ENCODE results near the gene SAYSD1.

The SAYSD1 gene

GRCh38 chr6:39082310-39082709 lies 32.7 kb downstream of the SAYSD1 start:
- H3K4me3 ChIP-seq = no peak overlapping the region
- no peak overlapping the region for H3K4me2 ChIP-seq
- no peaks in the 10 kb centered on the region for H3K27me3 ChIP-seq
- no peak for TF ChIP-seq Cebpa-rat (IDR thresholded peaks at IDR 0.05)
- peaks cover 27% of the 10 kb centered on the region for H3K4me1 ChIP-seq
- no peak overlapping the region for H3K27ac ChIP-seq
- H4K20me1 ChIP-seq = peaks cover 10% of the 10 kb centered on the region; the same call in 1 of the 2 replicates
- peaks cover 8% of the 10 kb centered on the region; the same call in 1 of the 2 replicates for H3K36me3 ChIP-seq
- H3K9ac ChIP-seq = no peak overlapping the region
- H3K9me3 ChIP-seq = no peaks in the 10 kb centered on the region

GRCh38 chr6:39080246-39080875 lies 34.6 kb downstream of the SAYSD1 start:
- peaks cover 22% of the 10 kb centered on the region for H3K4me1 ChIP-seq
- H3K4me3 ChIP-seq = no peak overlapping the region
- H3K9ac ChIP-seq = no peak overlapping the region
- H3K27me3 ChIP-seq = no peaks in the 10 kb centered on the region
- TF ChIP-seq Cebpa-rat (IDR thresholded peaks at IDR 0.05) = no peak
- H3K4me2 ChIP-seq = no peak overlapping the region
- peaks cover 10% of the 10 kb centered on the region; the same call in 1 of the 2 replicates for H4K20me1 ChIP-seq
- no peaks in the 10 kb centered on the region for H3K9me3 ChIP-seq
- no peak overlapping the region for H3K27ac ChIP-seq
- no peaks in the 10 kb centered on the region for H3K36me3 ChIP-seq

- peaks cover 1% of the 10 kb centered on the region; the same call in 1 of the 2 replicates for H4K20me1 ChIP-seq
- no peak overlapping the region for H3K4me2 ChIP-seq
- TF ChIP-seq Cebpa-rat (IDR thresholded peaks at IDR 0.05) = no peak
- no peak overlapping the region for H3K9ac ChIP-seq
- no peaks in the 10 kb centered on the region for H3K36me3 ChIP-seq
- no peak overlapping the region for H3K27ac ChIP-seq
- no peaks in the 10 kb centered on the region for H3K9me3 ChIP-seq
- no peak overlapping the region for H3K4me3 ChIP-seq
- H3K27me3 ChIP-seq = no peaks in the 10 kb centered on the region
- peaks cover 13% of the 10 kb centered on the region for H3K4me1 ChIP-seq
Measured at GRCh38 chr6:39079197-39080125, 35.5 kb downstream of the SAYSD1 start.

- H3K4me1 ChIP-seq = 0 out of 2 replicates have a peak, but pooled peaks cover 11% of the 10 kb centered on the region
Measured at GRCh38 chr6:39078695-39079094, 36.3 kb downstream of the SAYSD1 start.

GRCh38 chr6:39077882-39078594 lies 36.9 kb downstream of the SAYSD1 start:
- Histone ChIP-seq H3K4me2 (no peak overlapping the region), H3K27ac (no peak overlapping the region), H3K4me1 (0 out of 2 replicates have a peak, but pooled peaks cover 11% of the 10 kb centered on the region), H4K20me1 (no peaks in the 10 kb centered on the region), H3K27me3 (no peaks in the 10 kb centered on the region), H3K4me3 (no peak overlapping the region), H3K9me3 (no peaks in the 10 kb centered on the region), H3K36me3 (no peaks in the 10 kb centered on the region), H3K9ac (no peak overlapping the region)
- TF ChIP-seq Cebpa-rat (IDR thresholded peaks at IDR 0.05) = no peak

More at GRCh38 chr6:39078695-39079094, 36.3 kb downstream of the SAYSD1 start:
- Histone ChIP-seq H3K4me2 (no peak overlapping the region), H3K27me3 (no peaks in the 10 kb centered on the region), H3K27ac (no peak overlapping the region), H3K36me3 (no peaks in the 10 kb centered on the region), H3K9ac (no peak overlapping the region), H3K4me3 (no peak overlapping the region), H4K20me1 (no peaks in the 10 kb centered on the region), H3K9me3 (no peaks in the 10 kb centered on the region)
- no peak for TF ChIP-seq Cebpa-rat (IDR thresholded peaks at IDR 0.05)

- H3K36me3 ChIP-seq = no peaks in the 10 kb centered on the region
- H4K20me1 ChIP-seq = no peaks in the 10 kb centered on the region
- H3K4me3 ChIP-seq = no peak overlapping the region
- 0 out of 2 replicates have a peak, but pooled peaks cover 11% of the 10 kb centered on the region for H3K4me1 ChIP-seq
- 0 out of 2 replicates have a peak overlapping the region, but pooled peaks have one; percentile 0 for H3K4me2 ChIP-seq
- H3K27me3 ChIP-seq = no peaks in the 10 kb centered on the region
- H3K27ac ChIP-seq = no peak overlapping the region
- no peak for TF ChIP-seq Cebpa-rat (IDR thresholded peaks at IDR 0.05)
- no peaks in the 10 kb centered on the region for H3K9me3 ChIP-seq
- no peak overlapping the region for H3K9ac ChIP-seq
Measured at GRCh38 chr6:39076623-39077535, 38.1 kb downstream of the SAYSD1 start.

GRCh38 chr6:39075807-39076622 lies 39.0 kb downstream of the SAYSD1 start:
- H3K9ac ChIP-seq = no peak overlapping the region
- H3K4me1 ChIP-seq = 0 out of 2 replicates have a peak, but pooled peaks cover 11% of the 10 kb centered on the region
- H3K27me3 ChIP-seq = no peaks in the 10 kb centered on the region
- H3K36me3 ChIP-seq = no peaks in the 10 kb centered on the region
- no peak overlapping the region for H3K4me2 ChIP-seq
- H4K20me1 ChIP-seq = no peaks in the 10 kb centered on the region
- TF ChIP-seq Cebpa-rat (IDR thresholded peaks at IDR 0.05) = no peak
- no peaks in the 10 kb centered on the region for H3K9me3 ChIP-seq
- no peak overlapping the region for H3K4me3 ChIP-seq
- H3K27ac ChIP-seq = no peak overlapping the region

- TF ChIP-seq Cebpa-rat (IDR thresholded peaks at IDR 0.05) = no peak
- H3K4me2 ChIP-seq = no peak overlapping the region
- H3K27ac ChIP-seq = no peak overlapping the region
Measured at GRCh38 chr6:39075010-39075686, 39.8 kb downstream of the SAYSD1 start.

More at GRCh38 chr6:39075010-39075686, 39.8 kb downstream of the SAYSD1 start:
- 0 out of 2 replicates have a peak, but pooled peaks cover 11% of the 10 kb centered on the region for H3K4me1 ChIP-seq
- no peaks in the 10 kb centered on the region for H3K9me3 ChIP-seq
- H3K27me3 ChIP-seq = no peaks in the 10 kb centered on the region
- no peaks in the 10 kb centered on the region for H3K36me3 ChIP-seq
- H3K9ac ChIP-seq = no peak overlapping the region
- H3K4me3 ChIP-seq = no peak overlapping the region
- no peaks in the 10 kb centered on the region for H4K20me1 ChIP-seq
